HEK293 (cell line): ENCODE results near the gene CCSER1.

Source experiments
- HOXA7 ChIP-seq: sonication (generic); formaldehyde crosslinking; IDR thresholded peaks from 2 replicates; pipeline ENCODE4 v1.8.1; 2022; ENCODE audit warnings: missing genetic modification reagents, borderline replicate concordance
- HOXC10 ChIP-seq: sonication (generic); formaldehyde crosslinking; IDR thresholded peaks from 2 replicates; pipeline ENCODE4 v1.8.1; 2023; ENCODE audit warnings: mild to moderate bottlenecking, missing genetic modification reagents
- KLF10 ChIP-seq: fragments of 450-650 bp; IDR thresholded peaks from 2 replicates; pipeline ENCODE4 v1.5.1; 2018; ENCODE audit warnings: missing biosample characterization, mild to moderate bottlenecking, missing genetic modification characterization
- ZNF211 ChIP-seq: fragments of 450-650 bp; formaldehyde crosslinking; IDR thresholded peaks from 2 replicates; pipeline ENCODE4 v1.5.1; 2016; ENCODE audit warnings: low read depth, missing biosample characterization, missing genetic modification characterization
- ZNF311 ChIP-seq: fragments of 450-650 bp; formaldehyde crosslinking; IDR thresholded peaks from 2 replicates; pipeline ENCODE4 v1.5.1; 2017; ENCODE audit warnings: missing biosample characterization, missing genetic modification characterization, borderline replicate concordance
- ZNF658 ChIP-seq: fragments of 450-650 bp; formaldehyde crosslinking; IDR thresholded peaks from 2 replicates; pipeline ENCODE4; 2016; ENCODE audit warnings: missing biosample characterization, missing genetic modification characterization
- TF ChIP-seq, protein P1 (sequence below): fragments of 450-650 bp; formaldehyde crosslinking; IDR thresholded peaks from 2 replicates; pipeline ENCODE4 v1.5.1; 2016; ENCODE audit warnings: missing biosample characterization, missing genetic modification characterization
- TF ChIP-seq, protein P2 (sequence below): fragments of 450-650 bp; formaldehyde crosslinking; IDR thresholded peaks from 2 replicates; pipeline ENCODE4 v1.5.1; 2016; ENCODE audit warnings: missing biosample characterization, missing genetic modification characterization

DNA sequence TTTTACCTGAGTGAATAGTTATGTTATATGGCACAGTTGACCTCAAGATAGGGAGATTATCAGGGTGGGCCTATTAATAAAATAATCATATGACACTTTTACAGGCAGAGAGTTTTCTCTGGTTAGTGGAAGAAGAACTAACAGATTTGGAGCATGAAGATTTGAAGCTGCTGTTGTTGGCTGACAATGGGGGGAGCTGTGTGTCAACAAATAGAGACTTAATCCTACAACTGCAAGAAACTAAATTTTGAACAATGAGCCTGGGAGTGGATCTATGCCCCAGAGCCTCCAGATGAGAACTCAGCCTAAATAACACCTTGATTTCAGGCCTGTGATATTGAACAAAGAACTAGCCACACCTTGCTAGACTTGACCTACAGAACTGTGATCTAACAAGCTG lies 7.2 kb upstream of the CCSER1 start:
- no peak for TF ChIP-seq KLF10 (tag by site-specific recombination)
- TF ChIP-seq, protein P1, sequence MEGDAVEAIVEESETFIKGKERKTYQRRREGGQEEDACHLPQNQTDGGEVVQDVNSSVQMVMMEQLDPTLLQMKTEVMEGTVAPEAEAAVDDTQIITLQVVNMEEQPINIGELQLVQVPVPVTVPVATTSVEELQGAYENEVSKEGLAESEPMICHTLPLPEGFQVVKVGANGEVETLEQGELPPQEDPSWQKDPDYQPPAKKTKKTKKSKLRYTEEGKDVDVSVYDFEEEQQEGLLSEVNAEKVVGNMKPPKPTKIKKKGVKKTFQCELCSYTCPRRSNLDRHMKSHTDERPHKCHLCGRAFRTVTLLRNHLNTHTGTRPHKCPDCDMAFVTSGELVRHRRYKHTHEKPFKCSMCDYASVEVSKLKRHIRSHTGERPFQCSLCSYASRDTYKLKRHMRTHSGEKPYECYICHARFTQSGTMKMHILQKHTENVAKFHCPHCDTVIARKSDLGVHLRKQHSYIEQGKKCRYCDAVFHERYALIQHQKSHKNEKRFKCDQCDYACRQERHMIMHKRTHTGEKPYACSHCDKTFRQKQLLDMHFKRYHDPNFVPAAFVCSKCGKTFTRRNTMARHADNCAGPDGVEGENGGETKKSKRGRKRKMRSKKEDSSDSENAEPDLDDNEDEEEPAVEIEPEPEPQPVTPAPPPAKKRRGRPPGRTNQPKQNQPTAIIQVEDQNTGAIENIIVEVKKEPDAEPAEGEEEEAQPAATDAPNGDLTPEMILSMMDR (tag by site-specific recombination), result no peak
- no peak for TF ChIP-seq HOXA7 (CRISPR knock-in tag)
- no peak for TF ChIP-seq HOXC10
- no peak for TF ChIP-seq ZNF211 (tag by site-specific recombination)
- TF ChIP-seq ZNF311 (tag by site-specific recombination), result no peak
- TF ChIP-seq ZNF658 (tag by site-specific recombination), result no peak
- TF ChIP-seq, protein P2, sequence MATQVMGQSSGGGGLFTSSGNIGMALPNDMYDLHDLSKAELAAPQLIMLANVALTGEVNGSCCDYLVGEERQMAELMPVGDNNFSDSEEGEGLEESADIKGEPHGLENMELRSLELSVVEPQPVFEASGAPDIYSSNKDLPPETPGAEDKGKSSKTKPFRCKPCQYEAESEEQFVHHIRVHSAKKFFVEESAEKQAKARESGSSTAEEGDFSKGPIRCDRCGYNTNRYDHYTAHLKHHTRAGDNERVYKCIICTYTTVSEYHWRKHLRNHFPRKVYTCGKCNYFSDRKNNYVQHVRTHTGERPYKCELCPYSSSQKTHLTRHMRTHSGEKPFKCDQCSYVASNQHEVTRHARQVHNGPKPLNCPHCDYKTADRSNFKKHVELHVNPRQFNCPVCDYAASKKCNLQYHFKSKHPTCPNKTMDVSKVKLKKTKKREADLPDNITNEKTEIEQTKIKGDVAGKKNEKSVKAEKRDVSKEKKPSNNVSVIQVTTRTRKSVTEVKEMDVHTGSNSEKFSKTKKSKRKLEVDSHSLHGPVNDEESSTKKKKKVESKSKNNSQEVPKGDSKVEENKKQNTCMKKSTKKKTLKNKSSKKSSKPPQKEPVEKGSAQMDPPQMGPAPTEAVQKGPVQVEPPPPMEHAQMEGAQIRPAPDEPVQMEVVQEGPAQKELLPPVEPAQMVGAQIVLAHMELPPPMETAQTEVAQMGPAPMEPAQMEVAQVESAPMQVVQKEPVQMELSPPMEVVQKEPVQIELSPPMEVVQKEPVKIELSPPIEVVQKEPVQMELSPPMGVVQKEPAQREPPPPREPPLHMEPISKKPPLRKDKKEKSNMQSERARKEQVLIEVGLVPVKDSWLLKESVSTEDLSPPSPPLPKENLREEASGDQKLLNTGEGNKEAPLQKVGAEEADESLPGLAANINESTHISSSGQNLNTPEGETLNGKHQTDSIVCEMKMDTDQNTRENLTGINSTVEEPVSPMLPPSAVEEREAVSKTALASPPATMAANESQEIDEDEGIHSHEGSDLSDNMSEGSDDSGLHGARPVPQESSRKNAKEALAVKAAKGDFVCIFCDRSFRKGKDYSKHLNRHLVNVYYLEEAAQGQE, result no peak
